NT2/D1 (cell line): Measurements from ENCODE around the gene CCDC88A.

Experiments used
- SUZ12 ChIP-seq: IDR thresholded peaks from 2 replicates; pipeline ENCODE4 v1.6.1; 2011; ENCODE audit not compliant: insufficient read length, insufficient read depth; ENCODE audit errors: extremely low read depth
- YY1 ChIP-seq: IDR thresholded peaks from 2 replicates; pipeline ENCODE4 v1.6.1; 2011; ENCODE audit not compliant: insufficient read length, insufficient read depth
- ZNF274 ChIP-seq: IDR thresholded peaks from 2 replicates; pipeline ENCODE4 v1.6.1; 2011; ENCODE audit warnings: mild to moderate bottlenecking, low read depth, low read length

DNA sequence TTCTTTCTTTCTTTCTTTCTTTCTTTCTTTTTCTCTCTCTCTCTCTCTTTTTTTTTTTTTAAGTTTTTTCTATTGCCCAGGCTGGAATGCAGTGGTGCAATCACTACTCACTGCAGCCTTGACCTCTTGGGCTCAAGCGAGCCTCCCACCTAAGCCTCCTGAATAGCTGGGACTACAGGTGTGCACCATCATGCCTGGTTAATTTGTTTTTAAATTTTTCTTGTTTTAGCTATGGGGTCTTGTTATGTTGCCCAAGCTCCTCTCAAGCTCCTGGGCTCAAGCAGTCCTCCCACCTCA is 19.4 kb upstream of the CCDC88A start:
- TF ChIP-seq SUZ12 (no peak), ZNF274 (no peak), YY1 (no peak)
